Measurements from ENCODE around the gene TULP1. TPM values are rescaled to one million over a fixed set of nuclear protein-coding genes. Genes with fewer than 3 reads are reported as not detected.

The TULP1 gene
- total RNA-seq = not detected in 2 replicates

DNA sequence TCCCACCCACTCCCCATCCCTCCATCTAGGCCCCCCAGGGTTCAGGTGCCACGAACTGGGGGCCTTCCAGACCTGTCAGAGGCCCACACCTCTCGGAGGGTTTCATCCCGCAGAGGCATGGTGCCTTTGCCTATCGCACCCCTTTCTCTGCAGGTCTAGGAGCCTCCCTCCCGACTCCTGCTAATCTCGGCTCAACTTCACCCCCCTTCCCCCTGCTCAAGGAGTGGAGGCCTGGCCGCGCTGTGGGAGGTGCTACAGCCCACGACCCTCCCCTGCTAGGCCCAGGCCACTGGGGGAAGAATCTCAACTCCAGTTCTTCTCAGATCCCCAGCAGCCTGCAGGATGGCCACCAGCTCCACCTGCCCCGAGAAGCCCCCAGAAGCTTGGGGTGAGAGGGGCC, at the start of gene TULP1:
Gene TULP1 (minus strand): TSS at position 157 of the 400 bp plus-strand sequence. CDS start 38 bp downstream, at position 119.
- H3K4me3 ChIP-seq (ENCODE audit: low read depth, low read length) = no peak within 1 kb of the TSS
- TF ChIP-seq, protein P1, sequence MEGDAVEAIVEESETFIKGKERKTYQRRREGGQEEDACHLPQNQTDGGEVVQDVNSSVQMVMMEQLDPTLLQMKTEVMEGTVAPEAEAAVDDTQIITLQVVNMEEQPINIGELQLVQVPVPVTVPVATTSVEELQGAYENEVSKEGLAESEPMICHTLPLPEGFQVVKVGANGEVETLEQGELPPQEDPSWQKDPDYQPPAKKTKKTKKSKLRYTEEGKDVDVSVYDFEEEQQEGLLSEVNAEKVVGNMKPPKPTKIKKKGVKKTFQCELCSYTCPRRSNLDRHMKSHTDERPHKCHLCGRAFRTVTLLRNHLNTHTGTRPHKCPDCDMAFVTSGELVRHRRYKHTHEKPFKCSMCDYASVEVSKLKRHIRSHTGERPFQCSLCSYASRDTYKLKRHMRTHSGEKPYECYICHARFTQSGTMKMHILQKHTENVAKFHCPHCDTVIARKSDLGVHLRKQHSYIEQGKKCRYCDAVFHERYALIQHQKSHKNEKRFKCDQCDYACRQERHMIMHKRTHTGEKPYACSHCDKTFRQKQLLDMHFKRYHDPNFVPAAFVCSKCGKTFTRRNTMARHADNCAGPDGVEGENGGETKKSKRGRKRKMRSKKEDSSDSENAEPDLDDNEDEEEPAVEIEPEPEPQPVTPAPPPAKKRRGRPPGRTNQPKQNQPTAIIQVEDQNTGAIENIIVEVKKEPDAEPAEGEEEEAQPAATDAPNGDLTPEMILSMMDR (IDR thresholded peaks at IDR 0.05; ENCODE audit: insufficient read depth, low read depth, low read length) = no peak
- DNase-seq (ENCODE audit: low read depth) = no peak

DNA sequence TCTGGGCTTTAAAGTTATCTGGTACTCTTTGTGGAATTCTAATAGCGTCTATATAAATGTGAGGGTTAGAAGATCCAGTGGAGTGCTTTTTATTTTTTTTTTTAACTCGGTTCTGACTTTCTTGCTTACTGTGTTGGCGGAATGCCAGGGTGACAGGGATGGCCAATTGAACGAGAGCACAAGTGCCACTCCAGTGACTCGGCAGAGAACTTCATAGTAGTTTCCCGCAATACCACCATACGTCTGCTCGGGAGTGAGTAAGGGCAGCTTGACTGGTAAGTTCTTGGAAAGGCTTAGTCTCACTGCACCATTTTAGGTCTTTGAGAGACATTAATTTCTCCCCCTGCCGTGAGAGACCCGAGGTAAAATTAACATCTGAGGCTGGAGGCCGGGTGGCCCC, 49.4 kb upstream of the TULP1 start:
- no peak overlapping the region for H3K4me3 ChIP-seq (ENCODE audit: low read depth, low read length)
- no peak for DNase-seq (ENCODE audit: low read depth)
- TF ChIP-seq, protein P1 (IDR thresholded peaks at IDR 0.05; ENCODE audit: insufficient read depth, low read depth, low read length) = no peak

DNA sequence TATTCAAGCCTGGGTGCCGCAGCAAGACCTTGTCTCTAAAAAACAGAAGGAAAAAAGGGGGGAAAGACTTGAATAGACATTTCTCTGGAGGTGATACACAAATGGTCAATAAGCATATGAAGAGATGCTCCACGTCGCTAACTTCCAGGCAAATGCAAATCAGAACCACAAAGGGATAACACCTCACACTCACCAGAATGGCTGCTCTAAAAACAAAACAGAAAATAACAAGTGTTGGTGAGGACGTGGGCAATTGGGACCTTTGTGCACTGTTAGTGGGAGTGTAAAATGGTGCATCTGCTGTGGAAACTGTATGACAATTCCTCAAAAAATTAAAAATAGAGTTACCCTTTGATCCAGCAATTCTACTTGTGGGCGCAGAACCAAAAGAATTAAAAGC, 48.4 kb upstream of the TULP1 start:
- TF ChIP-seq, protein P1 (IDR thresholded peaks at IDR 0.05; ENCODE audit: insufficient read depth, low read depth, low read length) = no peak
- DNase-seq (ENCODE audit: low read depth) = no peak
- H3K4me3 ChIP-seq (ENCODE audit: low read depth, low read length) = no peak overlapping the region

DNA sequence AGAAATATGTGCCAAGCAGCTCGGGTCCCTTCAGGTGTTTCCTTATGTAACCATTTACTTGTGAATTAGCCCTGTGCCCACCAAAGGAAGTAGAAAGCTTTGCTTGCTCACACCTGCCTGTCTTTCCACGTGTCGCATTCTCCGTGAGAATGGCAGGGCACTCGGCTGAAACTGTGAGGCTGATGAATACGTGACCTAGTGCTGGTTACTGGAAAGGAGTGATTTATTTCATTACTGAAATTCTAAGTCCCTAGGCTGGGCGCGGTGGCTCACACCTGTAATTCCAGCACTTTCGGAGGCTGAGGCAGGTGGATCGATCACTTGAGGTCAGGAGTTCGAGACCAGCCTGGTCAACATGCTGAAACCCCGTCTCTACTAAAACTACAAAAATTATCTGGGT, 45.9 kb upstream of the TULP1 start:
- TF ChIP-seq, protein P1 (IDR thresholded peaks at IDR 0.05; ENCODE audit: insufficient read depth, low read depth, low read length) = no peak
- H3K4me3 ChIP-seq (ENCODE audit: low read depth, low read length) = no peak overlapping the region
- DNase-seq (ENCODE audit: low read depth) = no peak

DNA sequence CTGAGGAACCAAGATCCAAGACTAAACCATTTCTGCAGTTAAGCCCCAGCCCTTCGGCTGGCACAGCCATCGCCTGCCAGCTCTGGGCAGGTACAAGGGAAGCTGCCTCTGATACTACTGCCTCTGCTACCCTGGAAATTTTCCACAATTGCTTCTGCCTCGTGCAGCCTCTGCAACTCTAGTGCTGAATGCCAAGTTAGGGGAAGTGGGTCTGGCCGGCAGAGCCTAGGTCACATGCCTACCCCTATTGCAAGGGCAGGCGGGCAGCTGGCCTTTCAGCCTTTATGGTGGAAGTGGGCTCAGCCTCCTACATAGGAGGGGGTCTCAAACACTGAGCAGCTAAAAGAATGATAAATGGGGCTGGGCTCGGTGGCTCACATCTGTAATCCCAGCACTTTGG, 44.5 kb upstream of the TULP1 start:
- no peak for DNase-seq (ENCODE audit: low read depth)
- TF ChIP-seq, protein P1 (IDR thresholded peaks at IDR 0.05; ENCODE audit: insufficient read depth, low read depth, low read length) = no peak
- no peak overlapping the region for H3K4me3 ChIP-seq (ENCODE audit: low read depth, low read length)

DNA sequence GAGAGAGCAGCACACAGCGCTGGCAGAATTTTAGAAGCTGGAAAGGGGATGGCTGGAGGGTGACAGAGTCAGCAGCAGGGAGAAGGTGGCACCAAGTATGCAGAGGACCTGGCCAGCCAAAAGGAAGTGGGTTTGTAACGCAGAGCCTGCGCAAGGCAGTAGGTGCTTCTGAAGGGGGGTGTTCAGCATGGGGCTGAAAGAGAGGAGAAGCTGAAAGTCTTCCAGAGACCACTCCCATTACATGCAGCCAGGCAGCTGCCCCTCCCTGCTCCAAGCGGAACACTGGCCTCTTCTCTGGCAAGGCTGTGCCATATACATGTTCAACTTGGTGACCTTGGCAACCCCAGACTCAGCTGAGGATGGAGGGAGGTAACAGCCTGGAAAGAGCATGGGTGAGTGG, 42.1 kb upstream of the TULP1 start:
- no peak for DNase-seq (ENCODE audit: low read depth)
- TF ChIP-seq, protein P1 (IDR thresholded peaks at IDR 0.05; ENCODE audit: insufficient read depth, low read depth, low read length) = no peak
- H3K4me3 ChIP-seq (ENCODE audit: low read depth, low read length) = no peak overlapping the region

DNA sequence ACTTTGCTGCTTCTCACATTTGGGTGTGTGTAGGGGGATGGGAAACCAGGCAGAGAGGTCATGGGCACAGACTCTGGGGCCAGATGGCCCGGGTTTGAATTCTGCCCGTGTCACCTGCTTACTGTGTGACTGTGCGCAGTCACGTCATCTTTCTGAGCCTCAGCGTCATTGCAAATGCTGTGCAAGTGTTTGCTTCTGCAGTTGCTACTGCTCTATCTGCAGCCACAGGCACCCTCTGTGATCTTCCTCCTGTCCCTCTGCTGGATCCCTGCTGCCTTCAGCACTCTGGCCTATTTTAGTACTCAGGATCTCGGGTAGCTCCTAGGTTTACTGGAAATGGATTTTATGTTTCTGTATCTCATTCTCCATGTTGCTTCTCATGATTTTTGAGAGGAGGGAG, 40.6 kb upstream of the TULP1 start:
- TF ChIP-seq, protein P1 (IDR thresholded peaks at IDR 0.05; ENCODE audit: insufficient read depth, low read depth, low read length) = no peak
- no peak for DNase-seq (ENCODE audit: low read depth)
- no peak overlapping the region for H3K4me3 ChIP-seq (ENCODE audit: low read depth, low read length)

Measured in fibroblast of villous mesenchyme (primary cell).